Right atrium auricular region (tissue), 2 donors: ENCODE results near the gene AFTPH. TPM values are rescaled to one million over a fixed set of nuclear protein-coding genes. Genes with fewer than 3 reads are reported as not detected.

Experiments used
- DNase-seq: peaks from one replicate; pipeline ENCODE4 v3.0.0-alpha.2; 2019; ENCODE audit warnings: low spot score
- H3K27ac ChIP-seq, 2 donors: fragments of 200-600 bp; sonication (generic); 1 replicate in 1 of 2; 2 replicates in 1 of 2; pipeline ENCODE4 v1.5.1; 2016 to 2019
- H3K27me3 ChIP-seq, 2 donors: fragments of 200-600 bp; sonication (generic); one replicate each; pipeline versions ENCODE4 v1.5.1 to v1.6.0; 2017 to 2019
- H3K36me3 ChIP-seq: fragments of 200-600 bp; sonication (generic); one replicate; pipeline ENCODE4 v1.5.1; 2016
- H3K4me1 ChIP-seq, 2 donors: fragments of 200-600 bp; sonication (generic); one replicate each; pipeline versions ENCODE4 v1.5.1 to v1.6.0; 2017 to 2019
- H3K4me3 ChIP-seq, 2 donors: fragments of 200-600 bp; sonication (generic); 1 replicate in 1 of 2; 2 replicates in 1 of 2; pipeline ENCODE4 v1.5.1; 2017 to 2019; ENCODE audit warnings: mild to moderate bottlenecking in 1 of 2, moderate library complexity in 1 of 2
- H3K9me3 ChIP-seq, 2 donors: fragments of 200-600 bp; sonication (generic); one replicate each; pipeline ENCODE4 v1.5.1; 2019
- CTCF ChIP-seq, 2 donors: fragments of 200-600 bp; sonication (generic); IDR thresholded peaks; one replicate each; pipeline ENCODE4 v1.5.1; 2019; ENCODE audit warnings: antibody characterized with exemption in 2 of 2
- total RNA-seq, 2 donors: library from RNA; depleted of rRNA; stranded (reverse); fragments of >200 nt; gene quantifications; one replicate each; pipeline ENCODE4 v1.1.0, GENCODE V29; 2016

Gene AFTPH
- total RNA-seq, 2 donors from 2014 or later: 14.5 to 17.4 TPM

- H3K27ac ChIP-seq: no peak overlapping the region
- no peak for TF ChIP-seq CTCF (IDR thresholded peaks at IDR 0.05)
- peaks cover 0 to 3% of the 10 kb centered on the region in 2 donors for H3K4me1 ChIP-seq
- no peak for DNase-seq
- peaks cover 5% of the 10 kb centered on the region for H3K36me3 ChIP-seq
- H3K27me3 ChIP-seq: no peaks in the 10 kb centered on the region
- H3K9me3 ChIP-seq: no peaks in the 10 kb centered on the region
- no peak overlapping the region for H3K4me3 ChIP-seq
Measured at GRCh38 chr2:64594226-64594989, 70.3 kb downstream of the AFTPH start.

DNA sequence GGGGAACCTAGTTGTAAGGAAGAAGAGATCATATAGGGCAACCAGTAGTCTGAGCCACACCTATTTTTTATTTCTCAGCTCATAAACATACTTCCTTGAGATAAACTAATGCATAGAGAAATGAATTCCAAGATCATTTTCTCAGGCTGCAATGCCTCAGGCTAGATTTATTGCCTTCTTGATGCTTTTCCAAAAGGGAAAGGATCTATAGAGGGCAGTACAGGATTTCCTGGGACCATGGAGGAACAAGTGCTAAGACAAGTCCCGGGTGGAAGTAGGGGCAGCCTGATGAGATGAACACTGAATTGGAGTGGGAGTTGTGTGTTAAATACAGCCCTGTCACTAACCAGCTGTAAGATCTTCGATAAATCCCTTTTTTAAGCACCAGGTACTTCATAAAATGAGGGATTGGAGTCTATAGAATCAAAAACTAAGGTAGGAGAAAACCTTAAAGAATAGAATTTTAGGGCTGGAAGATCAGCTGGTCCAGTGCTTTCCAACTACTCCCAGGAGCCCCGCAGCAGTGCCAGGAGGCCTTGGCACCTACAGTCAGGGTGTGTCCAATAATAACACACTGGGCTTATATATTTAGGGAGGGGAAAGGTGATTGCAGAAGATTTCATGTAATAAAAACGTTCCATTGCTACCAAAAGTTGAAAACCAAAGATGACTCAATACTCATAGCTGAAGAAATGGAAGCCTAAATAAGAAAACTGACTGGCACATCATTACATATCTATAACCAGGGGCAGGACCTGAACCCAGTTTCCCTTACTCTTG, 71.5 kb downstream of the AFTPH start:
- H3K27ac ChIP-seq: no peak overlapping the region
- peaks cover 2% of the 10 kb centered on the region for H3K36me3 ChIP-seq
- H3K9me3 ChIP-seq: no peaks in the 10 kb centered on the region
- TF ChIP-seq CTCF (IDR thresholded peaks at IDR 0.05): peak in 1 of 2 donors; percentile 46
- no peak for DNase-seq
- peaks cover 0 to 9% of the 10 kb centered on the region in 2 donors for H3K4me1 ChIP-seq
- H3K4me3 ChIP-seq: no peak overlapping the region
- no peaks in the 10 kb centered on the region for H3K27me3 ChIP-seq

GRCh38 chr2:64598226-64598625, 74.1 kb downstream of the AFTPH start:
- Histone ChIP-seq H3K27me3 (no peaks in the 10 kb centered on the region), H3K4me1 (peaks cover 0 to 9% of the 10 kb centered on the region in 2 donors), H3K4me3 (no peak overlapping the region), H3K36me3 (no peaks in the 10 kb centered on the region), H3K27ac (no peak overlapping the region), H3K9me3 (no peaks in the 10 kb centered on the region)
- DNase-seq: no peak
- TF ChIP-seq CTCF (IDR thresholded peaks at IDR 0.05): no peak

DNA sequence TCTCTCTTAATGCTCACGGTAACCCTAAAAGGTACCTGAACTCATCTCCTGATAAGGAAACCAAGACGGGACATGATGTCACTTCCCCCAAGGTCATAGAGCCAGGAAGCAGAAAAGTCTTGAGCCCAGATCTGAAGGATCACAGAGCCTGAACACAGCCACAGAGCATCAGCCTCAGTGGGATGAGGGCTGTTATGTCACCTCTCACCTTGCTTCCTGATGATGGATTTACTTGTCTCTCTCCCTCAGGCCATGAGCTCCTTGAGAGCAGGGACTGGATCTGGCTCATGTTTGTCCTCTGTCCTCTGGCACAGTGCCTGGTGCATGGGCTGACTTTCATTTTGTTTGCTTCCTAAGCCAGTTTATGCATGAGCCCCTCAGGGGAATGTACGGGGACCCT, 75.3 kb downstream of the AFTPH start:
- Histone ChIP-seq H3K4me1 (peaks cover 0 to 9% of the 10 kb centered on the region in 2 donors), H3K27ac (no peak overlapping the region), H3K4me3 (no peak overlapping the region), H3K27me3 (no peaks in the 10 kb centered on the region), H3K36me3 (no peaks in the 10 kb centered on the region), H3K9me3 (no peaks in the 10 kb centered on the region)
- TF ChIP-seq CTCF (IDR thresholded peaks at IDR 0.05): no peak
- no peak for DNase-seq

- peaks cover 0 to 9% of the 10 kb centered on the region in 2 donors for H3K4me1 ChIP-seq
- no peaks in the 10 kb centered on the region for H3K9me3 ChIP-seq
- no peaks in the 10 kb centered on the region for H3K27me3 ChIP-seq
- H3K36me3 ChIP-seq: no peaks in the 10 kb centered on the region
- TF ChIP-seq CTCF (IDR thresholded peaks at IDR 0.05): no peak
- no peak overlapping the region for H3K4me3 ChIP-seq
- DNase-seq: no peak
- H3K27ac ChIP-seq: no peak overlapping the region
Measured at GRCh38 chr2:64601034-64601754, 77.1 kb downstream of the AFTPH start.
